HG02571 (cell line): ENCODE results near the gene KIAA1549.

Experiments used
- ATAC-seq: cut with Tn5 transposase; IDR thresholded peaks from one replicate; pipeline ENCODE4 v1.9.1; 2021; ENCODE audit warnings: mild to moderate bottlenecking, moderate library complexity; ENCODE audit not compliant: unreplicated experiment

KIAA1549 gene

GRCh38 chr7:138975343-138976104 is 5.7 kb downstream of the KIAA1549 start:
- no peak for ATAC-seq

GRCh38 chr7:138974675-138975292 is 6.4 kb downstream of the KIAA1549 start:
- ATAC-seq: no peak

GRCh38 chr7:138974103-138974502 is 7.1 kb downstream of the KIAA1549 start:
- ATAC-seq: no peak

DNA sequence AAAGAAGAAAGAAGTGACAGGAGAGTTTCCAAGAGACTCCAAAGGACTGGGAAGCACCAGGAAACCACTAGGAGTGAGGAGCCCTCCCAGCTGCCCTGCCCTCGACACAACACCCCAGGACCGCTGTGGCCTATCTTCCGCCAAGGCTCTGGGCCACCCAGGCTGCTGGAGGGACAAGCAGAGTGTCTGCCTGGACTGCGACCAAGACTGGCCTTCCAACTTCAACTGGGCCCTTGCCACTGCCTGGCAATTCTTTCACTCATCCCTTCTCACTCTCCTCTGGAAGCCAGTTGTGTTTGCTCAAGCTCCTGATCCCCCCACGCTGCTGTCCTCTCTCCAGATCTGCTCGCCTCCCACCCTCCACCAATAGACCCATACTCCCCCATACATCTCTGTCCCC is 10.2 kb downstream of the KIAA1549 start:
- no peak for ATAC-seq

DNA sequence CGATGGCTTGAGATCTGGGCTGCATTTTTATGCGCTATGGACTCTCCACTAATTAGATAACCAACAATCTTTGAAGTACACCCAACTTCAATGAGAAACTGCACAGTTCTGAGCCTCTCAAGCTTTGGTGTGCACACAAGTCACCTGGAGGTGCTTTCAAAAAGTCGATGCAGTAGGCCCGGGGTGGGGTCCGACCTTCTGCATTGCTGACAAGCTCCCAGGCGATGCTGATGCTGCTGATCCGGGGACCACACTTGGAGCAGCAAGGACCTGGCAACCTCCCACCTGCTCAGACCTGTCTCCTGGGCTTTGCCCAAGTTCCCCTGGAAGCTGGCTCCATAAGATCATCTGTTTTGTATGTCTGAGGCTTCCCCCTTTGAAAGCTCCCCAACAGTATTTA is 10.7 kb downstream of the KIAA1549 start:
- ATAC-seq: no peak

DNA sequence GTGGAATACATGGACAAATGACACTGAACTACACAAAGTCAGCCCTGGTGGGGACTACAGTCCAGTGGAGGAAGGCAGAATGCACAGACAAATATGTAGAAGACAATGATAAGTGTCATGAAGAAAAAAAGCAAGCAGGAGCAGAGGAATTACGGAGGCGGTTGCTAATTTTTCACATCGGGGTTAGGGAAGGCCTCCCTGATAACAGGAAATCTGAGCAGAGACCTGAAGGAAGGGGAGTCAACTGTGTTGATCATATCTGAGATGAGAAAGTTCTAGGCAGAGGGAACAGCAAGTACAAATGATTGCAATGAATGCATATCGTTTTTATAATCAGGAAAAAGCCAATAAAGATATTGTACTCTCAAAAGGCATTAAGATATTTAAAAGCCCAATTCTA is 14.0 kb downstream of the KIAA1549 start:
- no peak for ATAC-seq

- no peak for ATAC-seq
These were observed 16.4 kb downstream of the KIAA1549 start for GRCh38 chr7:138964624-138965436.

GRCh38 chr7:138963675-138964074 is 17.5 kb downstream of the KIAA1549 start:
- ATAC-seq: no peak

DNA sequence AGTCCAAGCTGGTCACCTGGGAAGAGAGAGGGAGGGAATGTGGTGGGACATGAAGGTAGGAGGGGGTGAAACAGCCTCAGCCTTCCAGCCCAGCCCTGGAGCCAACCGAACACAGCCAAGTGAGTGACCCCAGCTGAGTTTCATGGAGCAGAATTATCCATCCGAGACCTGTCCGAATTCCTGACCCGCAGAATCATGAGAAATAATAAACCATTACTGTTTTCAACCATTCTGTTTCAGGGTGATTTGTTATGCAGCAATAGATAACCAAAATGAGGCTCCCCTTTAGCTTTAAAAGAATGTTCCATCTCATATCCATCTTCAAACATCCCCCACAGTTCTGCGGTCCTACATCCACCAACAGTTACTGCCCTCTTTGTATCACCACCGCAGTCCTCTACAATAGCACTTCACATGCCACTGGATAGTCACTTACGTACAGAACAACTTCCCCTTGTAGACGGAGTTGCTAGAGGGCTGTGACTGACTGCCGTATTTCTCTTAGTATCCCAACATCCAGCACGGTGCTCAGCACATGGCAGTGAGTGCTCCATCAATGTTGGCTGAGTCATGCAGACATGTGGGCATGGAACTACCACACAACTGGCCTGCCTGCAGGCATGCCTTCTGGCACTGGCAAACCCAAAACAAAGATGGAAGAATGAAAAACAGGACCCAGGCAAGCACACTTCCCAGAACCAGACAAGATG is 18.5 kb downstream of the KIAA1549 start:
- ATAC-seq: no peak

- ATAC-seq: no peak
These were observed 20.0 kb downstream of the KIAA1549 start for GRCh38 chr7:138961159-138961558.

GRCh38 chr7:138958391-138958956 is 22.7 kb downstream of the KIAA1549 start:
- ATAC-seq: no peak

DNA sequence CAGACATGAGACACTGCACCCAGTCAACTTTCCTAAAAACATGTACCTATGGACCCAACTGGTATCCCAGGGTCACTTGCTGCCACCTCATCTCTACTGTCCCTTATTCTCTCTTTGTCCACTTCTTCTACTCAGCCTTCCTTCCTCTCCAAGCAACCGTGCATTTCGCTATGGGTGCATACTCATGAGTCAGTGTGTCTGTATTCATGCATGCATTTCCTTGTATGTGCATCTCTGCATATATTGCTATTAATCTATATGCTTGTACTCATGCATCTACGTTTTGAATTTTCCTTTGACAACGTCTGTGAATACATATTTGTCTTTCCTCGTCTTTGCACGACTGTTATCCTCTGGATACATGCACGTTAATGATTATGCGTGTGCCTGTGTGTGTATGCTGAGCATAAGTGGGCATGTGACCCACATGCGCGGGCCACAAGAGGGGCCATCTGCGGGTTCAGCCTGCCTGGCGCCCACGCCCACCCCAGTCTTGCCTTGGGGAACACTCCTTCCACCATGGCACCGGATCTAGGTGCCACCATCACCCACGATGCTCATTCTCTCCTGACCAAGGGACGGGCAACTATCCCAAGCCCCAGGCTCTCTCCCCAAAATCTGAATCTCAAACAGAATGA is 23.3 kb downstream of the KIAA1549 start:
- ATAC-seq: no peak

GRCh38 chr7:138957217-138957616 is 24.0 kb downstream of the KIAA1549 start:
- ATAC-seq: no peak

- no peak for ATAC-seq
These were observed 26.4 kb downstream of the KIAA1549 start for GRCh38 chr7:138954545-138955475.

GRCh38 chr7:138952791-138953190 is 28.4 kb downstream of the KIAA1549 start:
- ATAC-seq: no peak

DNA sequence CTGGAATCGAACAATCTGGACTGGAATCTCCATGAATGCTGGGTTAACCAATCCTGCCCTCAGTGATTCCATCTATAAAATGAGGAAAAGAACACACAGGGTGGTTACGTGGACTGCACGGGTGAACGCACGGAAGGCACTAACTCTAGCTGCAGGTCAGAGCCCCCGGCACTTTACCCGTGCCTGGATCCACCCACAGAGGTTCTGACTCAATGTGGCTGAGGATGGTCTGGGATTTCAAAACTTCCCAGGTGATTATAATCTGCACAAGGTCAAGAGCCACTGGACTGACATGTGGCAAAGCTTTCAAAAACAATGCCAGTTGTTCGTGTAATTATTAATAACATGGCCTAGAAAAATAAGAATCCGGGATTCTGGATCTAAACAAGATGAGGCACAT is 29.2 kb downstream of the KIAA1549 start:
- no peak for ATAC-seq

DNA sequence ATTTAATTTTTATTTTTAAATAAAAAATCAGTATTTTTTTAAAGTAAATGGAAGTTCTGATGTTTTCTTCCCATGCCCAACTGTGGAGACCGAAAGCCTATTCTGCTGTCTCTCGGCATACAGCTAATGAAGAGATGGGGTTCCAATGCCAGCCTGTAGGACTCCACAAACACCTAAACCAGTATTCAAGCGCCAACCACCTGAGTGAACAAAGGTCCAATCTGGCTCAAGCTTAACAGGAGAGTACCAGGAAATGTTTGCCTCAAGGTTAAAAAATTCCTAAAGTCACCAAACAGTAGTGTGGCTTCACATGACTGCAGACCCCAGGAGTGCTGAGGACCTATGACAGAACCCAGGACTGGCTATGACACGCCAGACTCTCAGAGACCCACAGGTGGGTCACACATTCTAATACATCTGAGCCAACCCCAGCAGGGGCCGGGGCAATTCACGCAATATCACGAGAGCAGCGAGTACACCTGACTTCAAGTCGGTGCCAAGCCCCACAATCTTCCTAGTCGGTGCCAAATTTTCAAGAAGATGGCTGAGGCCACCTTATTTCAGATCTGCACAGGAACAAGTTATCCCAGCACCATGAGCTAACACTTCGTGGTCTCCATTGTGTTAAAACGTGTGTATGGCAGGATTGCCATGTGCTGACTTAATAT is 31.6 kb downstream of the KIAA1549 start:
- ATAC-seq: no peak

DNA sequence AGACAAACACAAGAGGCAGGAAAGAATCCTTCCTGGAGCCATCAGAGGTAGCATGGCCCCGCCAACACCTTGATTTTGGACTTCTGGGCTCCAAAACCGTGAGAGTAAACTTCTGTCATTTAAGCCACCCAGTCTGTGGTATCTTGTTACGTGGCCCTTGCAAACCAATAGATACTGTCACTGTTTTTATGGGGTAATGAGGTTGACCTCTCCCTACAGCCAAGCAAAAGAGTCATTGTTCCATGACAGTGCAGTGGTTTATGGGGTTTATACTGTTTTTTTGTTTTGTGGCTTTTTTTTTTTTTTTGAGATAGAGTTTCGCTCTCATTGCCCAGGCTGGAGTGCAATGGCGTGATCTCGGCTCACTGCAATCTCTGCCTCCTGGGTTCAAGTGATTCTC is 32.8 kb downstream of the KIAA1549 start:
- no peak for ATAC-seq

GRCh38 chr7:138945821-138946220 is 35.4 kb downstream of the KIAA1549 start:
- ATAC-seq: no peak
